ENCODE measurements around the gene USH2A.

Gene USH2A

DNA sequence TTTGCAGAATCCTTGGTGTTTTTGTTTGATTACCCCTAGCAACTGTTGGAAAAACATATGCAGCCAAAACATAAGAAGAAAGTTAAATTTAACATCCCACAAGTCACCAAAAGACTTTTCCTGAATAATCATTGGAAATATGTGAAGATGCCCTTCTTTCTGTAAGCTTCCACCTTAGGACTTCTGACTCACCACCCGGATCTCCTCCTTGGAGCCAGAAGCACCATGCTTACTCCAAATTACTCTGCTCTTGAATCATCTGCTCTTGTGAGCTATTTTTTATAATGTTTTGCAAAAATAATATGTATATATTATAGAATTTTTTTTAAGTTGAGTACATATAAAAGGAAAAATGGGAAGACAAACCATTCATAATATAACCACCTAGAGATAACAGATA lies 464.4 kb downstream of the USH2A start:
- no peak for DNase-seq (ENCODE audit: low read depth)

DNA sequence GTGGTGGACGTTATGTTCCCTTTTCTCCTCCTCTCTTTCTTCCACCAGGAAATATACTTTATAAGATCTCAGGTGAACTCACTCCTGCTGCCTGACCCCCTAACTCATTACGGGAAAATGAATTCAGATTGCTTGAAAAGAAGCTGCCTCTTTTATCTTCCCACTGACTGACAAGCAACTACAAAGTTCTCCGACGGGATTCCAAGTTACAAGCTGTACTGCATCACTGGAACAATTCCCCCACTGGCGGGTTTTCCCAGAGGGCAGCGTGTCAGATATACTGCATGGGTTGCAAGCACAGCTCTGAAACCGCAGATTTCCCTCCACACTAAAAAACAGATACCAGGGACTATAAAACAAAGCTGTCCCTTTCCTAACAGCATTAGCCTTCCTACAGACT lies 465.6 kb downstream of the USH2A start:
- DNase-seq (ENCODE audit: low read depth) = no peak

DNA sequence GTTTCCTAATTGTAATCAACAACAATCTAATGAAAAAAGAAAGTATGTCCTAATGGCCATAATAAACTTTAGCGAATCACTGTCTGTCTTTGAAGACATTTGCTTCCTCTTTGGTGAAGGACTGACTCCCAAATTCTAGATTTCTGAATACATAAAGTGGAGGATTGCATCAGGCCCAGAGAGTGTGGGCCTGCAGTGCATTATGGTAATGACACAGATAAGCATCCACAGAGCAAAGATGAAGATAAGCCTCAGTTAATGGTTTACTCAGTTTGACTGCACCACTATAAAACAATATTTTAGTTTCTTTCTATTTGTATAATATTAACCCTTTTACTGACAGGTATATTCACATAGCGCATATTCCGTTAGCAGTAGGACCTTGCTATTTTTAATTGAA lies 490.7 kb downstream of the USH2A start:
- no peak for DNase-seq (ENCODE audit: low read depth)

DNA sequence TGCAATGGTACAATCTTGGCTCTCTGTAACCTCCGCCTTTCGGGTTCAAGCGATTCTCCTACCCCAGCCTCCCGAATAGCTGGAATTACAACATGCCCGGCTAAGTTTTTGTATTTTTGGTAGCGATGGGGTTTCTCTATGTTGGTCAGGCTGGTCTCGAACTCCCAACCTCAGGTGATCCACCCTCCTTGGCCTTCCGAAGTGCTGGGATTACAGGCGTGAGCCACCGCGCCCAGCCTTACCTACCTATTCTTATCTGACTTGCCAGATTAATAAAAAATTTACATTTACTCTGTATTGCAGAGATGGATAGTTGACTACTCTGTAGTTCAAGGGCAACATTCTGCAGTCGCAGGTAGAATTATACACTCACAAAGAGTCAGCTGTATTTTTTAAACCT lies 496.6 kb downstream of the USH2A start:
- DNase-seq (ENCODE audit: low read depth) = no peak

DNA sequence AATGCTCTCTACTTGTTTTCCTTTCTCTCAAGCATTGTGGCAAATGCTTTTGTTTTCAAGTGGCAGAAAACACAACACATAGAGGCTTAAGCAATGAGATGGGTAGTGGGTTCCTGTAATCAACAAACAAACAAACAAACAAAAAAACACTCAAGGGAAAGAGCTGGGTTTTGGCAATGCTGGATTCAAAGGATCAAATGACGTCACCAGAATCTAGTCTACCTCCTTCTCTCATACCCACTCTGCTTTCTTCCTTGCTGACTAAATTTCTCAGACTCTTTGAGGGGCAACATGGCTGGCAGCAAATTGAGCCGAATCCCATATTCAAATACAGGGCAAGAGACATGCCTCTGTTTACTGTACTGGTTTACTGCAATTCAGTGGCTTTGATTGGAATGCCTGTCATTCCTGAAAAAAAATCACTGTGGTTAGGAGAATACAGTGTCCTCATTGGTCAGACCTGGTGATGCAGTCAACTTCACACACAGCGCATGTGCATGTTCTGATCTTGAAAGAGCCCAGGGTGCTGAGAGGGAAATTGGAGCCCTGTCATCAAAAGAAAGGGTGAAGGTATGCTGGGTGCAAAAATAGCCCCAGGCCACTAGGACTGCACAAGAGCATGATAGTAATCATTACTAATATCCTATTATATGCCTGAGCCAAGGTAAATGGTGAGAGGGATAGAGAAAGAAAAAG lies 500.0 kb downstream of the USH2A start:
- no peak for DNase-seq (ENCODE audit: low read depth)

DNA sequence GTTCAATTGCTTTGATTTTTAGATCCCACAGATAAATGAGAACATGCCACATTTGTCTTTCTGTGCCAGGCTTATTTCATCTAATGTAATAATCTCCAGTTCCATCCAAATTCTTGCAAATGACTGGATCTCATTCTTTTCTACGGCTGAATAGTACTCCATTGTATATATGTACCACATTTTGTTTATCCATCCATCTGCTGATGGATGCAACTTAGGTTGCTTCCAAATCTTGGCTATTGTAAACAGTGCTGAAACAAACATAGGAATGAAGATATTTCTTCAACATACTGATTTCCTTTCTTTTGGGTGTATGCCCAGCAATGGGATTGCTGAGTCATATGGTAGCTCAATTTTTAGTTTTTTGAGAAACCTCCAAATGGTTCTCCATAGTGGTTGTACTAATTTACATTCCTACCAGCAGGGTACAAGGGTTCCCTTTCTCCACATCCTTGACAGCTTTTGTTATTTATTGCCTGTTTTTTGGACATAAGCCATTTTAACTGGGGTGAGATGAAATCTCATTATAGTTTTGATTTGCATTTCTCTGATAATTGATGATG lies 511.8 kb downstream of the USH2A start:
- no peak for DNase-seq (ENCODE audit: low read depth)

DNA sequence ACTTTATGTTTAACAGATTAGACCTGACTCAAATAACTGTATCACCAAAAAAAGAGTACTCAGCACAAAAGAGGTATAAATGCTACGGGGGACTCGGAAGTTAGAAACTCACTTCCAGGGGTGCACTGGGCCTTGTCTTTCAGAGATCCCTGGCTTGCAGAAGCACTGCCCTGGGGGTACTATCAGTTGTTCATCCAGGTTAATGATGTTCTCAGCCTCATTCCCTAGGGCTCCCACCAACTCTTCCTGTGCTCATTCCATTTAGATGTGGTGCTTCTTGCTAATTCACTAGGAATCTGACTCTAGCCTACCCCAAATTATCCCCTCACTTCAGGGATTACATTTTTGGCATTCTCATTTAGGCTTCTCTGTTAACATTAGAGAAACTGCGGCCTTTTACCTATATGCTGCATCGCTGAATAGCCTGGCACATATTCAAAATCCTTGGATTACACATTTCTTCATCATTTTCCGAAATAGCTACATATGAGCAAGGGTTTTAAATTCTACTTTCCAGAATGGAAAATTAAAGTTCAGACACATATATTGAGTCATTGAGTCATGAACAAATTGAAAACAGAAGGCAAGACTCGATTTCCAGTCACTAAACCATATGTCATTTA lies 517.6 kb downstream of the USH2A start:
- DNase-seq (ENCODE audit: low read depth) = no peak

DNA sequence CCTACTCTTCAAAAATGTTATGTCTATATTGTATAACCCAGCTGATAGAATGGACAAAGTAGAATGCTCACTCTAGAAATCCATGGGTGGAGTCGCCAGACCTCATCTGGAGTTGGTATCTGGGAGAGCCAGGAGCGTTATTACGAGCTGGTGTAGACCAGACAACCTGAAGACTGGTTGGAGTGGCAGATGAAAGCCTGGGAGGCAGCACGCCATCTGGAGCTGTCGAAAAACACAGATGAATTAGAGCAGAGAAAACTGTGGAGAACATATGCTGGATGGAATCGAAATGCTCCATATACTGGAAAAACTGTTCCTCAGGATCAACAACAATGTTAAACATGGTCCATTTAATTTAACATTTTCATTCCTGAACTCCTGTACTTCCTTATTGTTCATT lies 522.6 kb downstream of the USH2A start:
- DNase-seq (ENCODE audit: low read depth) = no peak

DNA sequence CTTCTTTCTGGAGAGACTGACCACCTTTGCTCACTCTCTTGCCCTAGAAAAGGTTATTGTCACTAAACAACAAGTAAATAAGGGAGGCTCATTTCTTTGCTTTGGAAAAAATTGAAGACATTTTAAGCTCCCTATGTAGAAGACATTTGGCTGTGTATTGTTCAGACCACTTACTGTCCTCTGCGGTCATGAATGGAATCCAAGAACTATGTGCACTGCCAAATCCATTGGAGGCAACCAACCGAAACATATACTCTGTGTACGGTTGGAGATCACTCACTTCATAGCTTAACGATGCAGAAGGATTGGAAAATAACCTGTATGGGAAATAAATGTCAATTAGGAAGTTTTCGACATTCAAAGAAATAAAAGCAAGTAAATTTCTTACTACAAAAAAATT lies 523.3 kb downstream of the USH2A start:
- DNase-seq (ENCODE audit: low read depth) = no peak

DNA sequence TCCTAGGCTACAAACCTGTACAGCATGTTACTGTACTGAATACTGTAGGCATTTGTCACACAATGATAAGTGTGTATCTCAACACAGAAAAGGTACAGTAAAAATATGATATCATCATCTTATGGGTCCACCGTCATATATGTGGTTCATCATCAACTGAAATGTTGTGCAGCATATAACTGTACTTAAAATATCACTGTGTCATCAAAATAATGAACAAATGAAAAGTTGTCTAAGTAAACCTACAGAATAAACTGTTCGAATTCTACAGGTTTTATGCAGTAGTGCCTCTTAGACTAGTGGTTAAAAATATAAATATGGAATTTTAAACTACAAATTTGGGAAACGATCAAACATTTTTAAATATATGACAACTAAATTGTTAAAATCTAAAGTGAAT lies 527.4 kb downstream of the USH2A start:
- no peak for DNase-seq (ENCODE audit: low read depth)

DNA sequence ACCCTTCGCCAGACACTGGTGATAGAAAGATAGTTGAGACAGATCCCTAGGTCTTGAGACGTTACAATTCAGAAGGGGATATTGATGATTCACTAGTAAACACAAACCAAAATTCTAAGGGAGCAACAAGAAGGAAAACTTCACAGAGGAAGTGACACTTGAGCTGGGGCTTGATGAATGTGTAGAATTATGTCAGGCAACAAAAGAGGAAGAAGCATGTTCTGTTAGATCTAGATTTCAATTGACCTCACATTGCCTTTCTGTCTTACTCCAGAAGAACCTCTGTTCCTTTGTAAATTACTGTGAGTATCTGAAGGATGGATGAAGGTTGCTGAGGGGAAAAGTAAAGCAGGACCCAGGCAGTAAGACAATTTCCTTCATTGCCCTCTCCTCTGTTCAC lies 528.0 kb downstream of the USH2A start:
- no peak for DNase-seq (ENCODE audit: low read depth)

DNA sequence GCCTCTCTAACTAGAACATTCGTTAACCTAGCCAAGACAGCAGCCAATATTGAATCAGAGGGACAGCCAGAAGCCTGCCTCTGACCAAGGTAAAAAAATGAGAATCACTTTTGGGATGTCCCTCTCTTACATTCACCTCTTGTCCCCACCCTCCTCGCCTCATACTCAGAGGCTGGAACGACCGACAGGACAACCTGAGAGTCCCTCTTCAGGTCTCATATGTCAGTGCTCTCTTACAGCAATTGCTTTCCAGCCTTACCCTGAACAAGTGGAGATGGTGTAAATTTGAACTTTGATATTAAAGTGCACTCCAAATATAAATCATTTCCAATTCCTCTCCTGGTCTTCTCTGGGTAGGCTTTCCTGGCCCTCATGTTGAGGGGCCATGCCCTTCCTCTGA lies 528.6 kb downstream of the USH2A start:
- no peak for DNase-seq (ENCODE audit: low read depth)

DNA sequence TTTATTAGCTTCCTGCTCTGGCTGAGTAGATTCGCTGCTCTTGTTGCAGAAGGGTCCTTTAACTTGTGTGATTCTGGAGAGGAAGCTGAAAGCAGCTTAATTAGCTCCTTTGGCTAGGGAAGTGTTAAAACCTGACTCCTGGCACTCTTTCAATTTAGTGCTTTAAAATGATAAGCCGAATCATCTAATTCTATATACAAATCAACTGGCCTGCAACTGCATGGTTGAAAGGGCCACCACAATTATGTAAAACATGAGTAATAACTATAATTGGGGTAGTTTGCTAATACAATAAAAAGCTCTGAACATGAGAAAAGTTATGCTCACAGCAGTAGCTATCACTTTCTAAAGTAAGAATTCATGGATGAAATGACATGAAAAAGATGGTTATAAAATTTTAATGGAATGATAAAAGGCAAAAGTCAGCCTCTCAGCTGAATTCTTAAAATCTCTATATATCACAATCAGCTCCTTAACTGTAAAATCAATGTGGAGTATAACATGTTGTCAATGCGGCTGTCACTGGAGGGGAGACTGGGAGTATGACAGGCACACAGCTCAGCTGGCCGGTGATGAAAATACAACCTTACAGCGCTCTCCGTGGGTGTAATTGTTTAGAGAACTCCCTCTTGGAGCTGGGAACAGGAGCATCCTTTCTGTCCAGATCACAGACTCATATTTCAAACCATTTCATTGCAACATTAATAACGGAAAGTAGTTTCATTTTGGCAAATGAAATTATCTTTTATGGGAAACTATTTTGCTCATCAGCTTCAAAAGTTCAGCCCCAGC lies 531.8 kb downstream of the USH2A start:
- DNase-seq (ENCODE audit: low read depth) = no peak

DNA sequence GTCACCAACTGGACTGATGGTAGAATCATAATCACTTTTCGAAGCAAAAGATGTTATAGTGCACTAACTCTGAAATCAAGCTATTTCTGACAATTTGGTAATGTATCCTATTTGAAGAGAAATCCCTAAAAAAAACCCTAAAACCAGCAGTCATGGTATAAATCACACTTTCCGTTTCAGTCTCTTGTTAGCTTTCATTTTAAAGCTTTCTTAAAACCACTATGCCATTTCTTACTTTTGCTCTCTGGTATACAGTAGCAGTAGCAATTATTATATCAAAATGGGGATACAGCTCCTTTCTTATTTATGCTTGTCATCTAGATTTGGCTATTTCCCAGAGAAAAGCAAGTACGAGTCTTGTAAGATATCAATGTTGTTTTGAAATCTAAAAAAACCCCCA lies 532.8 kb downstream of the USH2A start:
- DNase-seq (ENCODE audit: low read depth) = no peak

DNA sequence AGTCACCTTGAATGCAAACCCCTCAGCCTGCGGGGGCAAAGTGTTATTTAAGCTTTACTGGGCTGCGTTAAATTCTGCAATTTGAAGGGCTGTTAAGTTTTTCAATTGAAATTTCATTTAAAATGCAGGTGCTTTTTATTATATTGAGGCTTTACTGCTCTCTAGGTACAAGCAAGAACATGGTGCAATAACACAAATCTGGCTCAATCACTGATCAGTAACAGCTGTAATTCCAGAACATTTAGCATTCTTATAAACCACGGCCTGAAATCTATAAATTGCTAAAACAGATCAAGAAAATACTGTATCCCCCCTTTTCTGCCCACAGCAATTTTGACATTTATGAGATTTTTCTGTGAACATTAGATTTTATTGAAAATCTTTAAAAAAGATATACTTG lies 533.4 kb downstream of the USH2A start:
- DNase-seq (ENCODE audit: low read depth) = no peak

DNA sequence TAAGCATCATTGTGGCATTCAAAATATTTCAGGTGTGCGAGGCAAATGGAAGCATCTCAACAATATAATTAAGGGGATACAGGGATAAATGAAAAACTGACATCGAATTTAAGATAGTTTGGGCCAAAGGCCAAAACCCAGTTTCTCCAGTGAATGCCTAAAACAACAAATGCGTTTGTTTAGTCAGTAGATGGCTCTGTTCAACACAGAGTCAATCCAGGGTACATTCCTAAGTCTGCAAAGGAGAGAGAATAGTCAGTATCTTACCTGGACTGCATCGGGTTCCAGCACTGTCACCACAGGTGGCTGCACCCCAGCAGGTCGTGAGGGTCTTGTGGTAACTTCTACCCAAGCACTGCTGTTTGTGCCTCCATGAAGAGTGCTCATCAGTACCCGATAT lies 535.1 kb downstream of the USH2A start:
- DNase-seq (ENCODE audit: low read depth) = no peak

DNA sequence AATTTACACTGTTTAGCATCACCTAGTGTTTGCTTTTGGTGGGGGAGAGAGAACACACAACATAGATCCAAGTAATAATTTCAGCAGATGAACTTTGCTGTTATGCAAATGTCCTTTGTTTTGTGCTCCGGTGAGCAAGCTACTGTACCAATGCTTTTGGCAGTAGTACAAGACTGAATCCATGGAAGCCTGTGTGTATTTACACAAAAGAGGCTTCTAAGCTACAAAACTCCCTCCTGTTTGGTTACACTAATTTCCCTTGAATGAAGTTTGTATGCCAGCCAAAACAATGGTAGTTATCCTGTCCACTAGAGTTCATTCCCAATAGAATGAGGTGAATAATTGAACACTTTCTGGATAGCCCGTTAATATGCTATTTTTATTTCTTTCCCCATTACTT lies 535.6 kb downstream of the USH2A start:
- DNase-seq (ENCODE audit: low read depth) = no peak

DNA sequence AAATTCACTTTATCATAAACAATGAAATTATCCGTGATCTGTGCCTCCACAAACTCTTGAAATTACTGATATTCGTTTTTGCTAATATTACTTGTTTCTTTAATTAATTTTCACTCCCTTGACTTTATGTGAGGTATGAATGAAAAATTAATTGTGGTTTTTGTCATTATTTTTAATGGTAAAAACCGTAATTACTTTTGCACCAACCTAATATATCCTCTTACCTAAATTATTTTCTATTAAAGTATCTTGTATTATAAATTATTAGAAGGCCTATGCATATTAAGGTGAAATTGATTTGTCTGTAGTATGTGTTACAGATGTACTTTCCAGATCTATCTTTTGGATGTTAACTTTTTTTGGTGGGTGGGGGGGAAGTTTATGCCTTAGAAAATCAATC lies 540.2 kb downstream of the USH2A start:
- DNase-seq (ENCODE audit: low read depth) = no peak

DNA sequence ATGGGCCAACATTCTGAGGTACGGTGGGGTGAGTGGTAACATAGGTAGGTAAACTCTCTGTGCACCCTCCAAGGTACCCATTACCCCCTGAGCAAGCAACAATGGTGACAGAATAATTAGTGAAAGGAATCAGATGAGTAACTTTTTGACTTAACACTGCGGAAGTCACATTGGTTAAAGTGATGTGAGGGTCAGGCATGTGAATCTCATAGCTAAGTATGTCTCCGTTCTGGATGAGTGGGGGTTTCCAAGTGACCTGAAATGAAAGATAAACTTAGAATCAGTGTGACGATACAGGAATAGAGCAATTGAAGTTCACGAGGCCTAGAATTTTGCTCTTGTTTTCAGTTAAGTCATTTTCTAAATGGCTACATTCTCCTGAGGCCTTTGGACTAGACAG lies 544.4 kb downstream of the USH2A start:
- no peak for DNase-seq (ENCODE audit: low read depth)

DNA sequence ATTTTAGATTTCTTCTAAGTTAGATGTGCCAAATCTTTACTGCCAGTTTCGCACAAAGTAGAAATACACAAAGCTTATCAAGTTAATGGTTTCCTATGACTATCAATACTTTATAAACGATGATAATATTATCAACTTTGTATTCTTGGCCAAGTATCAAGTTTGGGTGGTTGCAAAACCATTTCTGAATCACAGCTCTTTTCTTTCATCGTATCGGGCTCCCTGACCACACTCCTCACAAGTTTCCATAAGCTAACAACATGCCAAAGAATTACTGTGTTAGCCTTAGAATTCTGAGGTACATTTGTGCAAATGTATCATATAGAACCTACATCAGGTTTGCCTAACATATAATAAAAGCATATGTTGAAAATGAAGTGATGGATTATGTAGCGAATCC lies 545.1 kb downstream of the USH2A start:
- DNase-seq (ENCODE audit: low read depth) = no peak

DNA sequence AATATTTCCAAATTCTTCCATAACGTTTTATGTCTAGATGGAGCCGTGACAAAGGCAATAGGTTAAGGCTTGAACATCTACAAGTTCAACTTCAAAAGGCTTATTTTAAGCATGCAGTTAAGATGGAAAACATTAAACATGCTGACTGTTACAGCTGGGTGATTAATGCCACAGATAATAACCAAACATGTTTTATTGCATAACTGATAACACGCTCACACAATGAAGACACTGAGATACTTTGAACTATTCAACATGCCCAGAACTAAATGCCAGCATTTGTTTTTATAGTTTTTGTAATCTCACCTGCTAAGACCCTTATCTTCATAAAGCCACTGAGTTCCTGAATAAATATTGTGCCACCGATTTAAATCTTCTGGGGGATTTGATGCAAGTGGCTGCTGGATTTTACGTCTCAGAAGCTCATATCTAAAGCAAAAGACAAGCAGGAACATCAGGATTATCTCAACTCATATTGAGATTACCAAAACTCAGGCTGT lies 545.7 kb downstream of the USH2A start:
- DNase-seq (ENCODE audit: low read depth) = no peak

DNA sequence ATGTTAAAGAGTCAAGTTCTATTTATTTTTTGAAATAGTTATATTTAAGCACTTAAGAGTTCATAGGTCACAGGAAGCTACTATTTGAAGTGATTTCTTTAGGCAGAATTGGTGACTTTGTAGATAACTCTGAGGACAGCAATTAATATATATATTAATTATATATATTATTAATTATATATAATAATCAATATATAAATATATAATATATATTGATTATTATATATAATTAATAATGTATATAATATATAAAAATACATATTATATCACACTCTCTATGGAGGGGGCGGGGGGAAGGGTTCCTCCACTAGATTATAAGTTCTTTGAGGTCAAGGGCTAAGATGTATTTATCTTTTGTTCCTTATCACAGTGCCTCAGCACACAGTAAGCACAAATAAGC lies 547.5 kb downstream of the USH2A start:
- DNase-seq (ENCODE audit: low read depth) = no peak

DNA sequence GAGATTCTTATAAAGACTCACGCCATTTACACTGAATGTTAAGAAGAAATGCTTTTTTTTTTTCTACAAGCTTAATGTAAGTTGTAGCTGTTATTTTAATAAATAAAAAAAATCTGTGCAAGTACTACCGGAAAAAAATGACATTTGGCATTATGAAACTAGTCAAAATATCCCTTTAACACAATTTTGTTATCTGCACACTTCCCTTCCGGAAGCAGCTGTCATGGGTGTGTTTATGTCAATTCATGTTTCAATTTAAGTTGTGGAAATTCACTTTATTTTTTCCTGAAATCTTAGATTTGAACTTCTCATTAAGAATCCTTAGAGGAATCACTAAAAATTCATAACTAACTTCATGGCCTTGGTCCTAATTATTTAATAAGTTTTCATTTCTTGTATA lies 548.0 kb downstream of the USH2A start:
- DNase-seq (ENCODE audit: low read depth) = no peak
